H1 (cell line): ENCODE results near the gene USP30. TPM values are rescaled to one million over a fixed set of nuclear protein-coding genes. Genes with fewer than 3 reads are reported as not detected.

Experiments used
- ATF3 ChIP-seq: IDR thresholded peaks from 2 replicates; pipeline ENCODE4 v1.6.1; 2011; ENCODE audit warnings: low read depth, mild to moderate bottlenecking, low read length; ENCODE audit not compliant: insufficient read depth
- BACH1 ChIP-seq: IDR thresholded peaks from 2 replicates; pipeline ENCODE4 v1.6.1; 2012; ENCODE audit warnings: low read length, improper control_type of control experiment
- CHD7 ChIP-seq: fragments of 300-600 bp; sonication (generic); IDR thresholded peaks from 2 replicates; pipeline ENCODE4 v1.7.1; 2012; ENCODE audit warnings: low read length, moderate library complexity, mild to moderate bottlenecking, inconsistent platforms; ENCODE audit not compliant: insufficient replicate concordance
- HDAC6 ChIP-seq: IDR thresholded peaks from one replicate; pipeline ENCODE4 v1.7.1; 2012; ENCODE audit warnings: low read depth, mild to moderate bottlenecking, inconsistent platforms, low read length, moderate library complexity
- NANOG ChIP-seq: IDR thresholded peaks from 2 replicates; pipeline ENCODE4 v1.6.1; 2011; ENCODE audit warnings: low read length, low read depth, mild to moderate bottlenecking, inconsistent platforms; ENCODE audit not compliant: insufficient read depth, poor library complexity, severe bottlenecking
- TBP ChIP-seq: IDR thresholded peaks from 2 replicates; pipeline ENCODE4 v1.6.1; 2011; ENCODE audit warnings: low read depth, low read length, improper control_type of control experiment
- polyA plus RNA-seq, 7 experiments: library from polyadenylated mRNA; depleted of rRNA in 3 of 7; stranded (reverse) in 5 of 7; unstranded in 2 of 7; fragments of >200 nt in 5 of 7; fragments of 200-250 nt in 2 of 7; gene quantifications; 1 replicate in 5 of 7; 2 replicates in 1 of 7; 4 replicates in 1 of 7; pipeline versions ENCODE4 v1.2.1 to v1.2.3, GENCODE V29; 2011 to 2013; ENCODE audit warnings: missing spikeins in 2 of 7, mixed read lengths in 2 of 7
- total RNA-seq: library from RNA; stranded (reverse); fragmentation: NEBNext Ultra II Directional; extraction: Animal tissue kit (Norgen Biotek cat#: 25700); gene quantifications from 2 replicates; pipeline ENCODE4 v1.2.1, GENCODE V29; 2021

Gene USP30
- total and polyA plus RNA-seq, 2 of the 8 experiments (the other 6 are each of a cell fraction or from before 2014, with no cell fraction given), result 7.0 to 12.2 TPM

- no peak for TF ChIP-seq CHD7
- TF ChIP-seq NANOG, result peak; percentile 41
- no peak for TF ChIP-seq ATF3
- TF ChIP-seq BACH1, result no peak
- no peak for TF ChIP-seq HDAC6
- TF ChIP-seq TBP, result peak; percentile 30; the same call in 1 of the 2 replicates
These were observed 17.2 kb downstream of the USP30 start (continued) for GRCh38 chr12:109069307-109070271.
